ENCODE data around the gene EFHC2.

- TF ChIP-seq CTCF (IDR thresholded peaks at IDR 0.05): no peak
- TF ChIP-seq POLR2A (IDR thresholded peaks at IDR 0.05): no peak
Observed at GRCh38 chrX:44264936-44265335, 78.5 kb downstream of the EFHC2 start.
